Measurements from ENCODE around the gene THAP2. TPM values are rescaled to one million over a fixed set of nuclear protein-coding genes. Genes with fewer than 3 reads are reported as not detected.
A peak's percentile ranks its signal among the peaks of the same experiment; 100 is the strongest.

THAP2 gene
- total RNA-seq, 6 experiments from 2014 or later: 1.3 to 3.2 (median 2.0) TPM

GRCh38 chr12:71626768-71627167, 37.3 kb upstream of the THAP2 start:
- Histone ChIP-seq H3K4me1 (no peaks in the 10 kb centered on the region), H3K9me3 (no peaks in the 10 kb centered on the region), H3K4me3 (no peak overlapping the region), H3K27ac (no peak overlapping the region), H3K27me3 (no peaks in the 10 kb centered on the region), H3K36me3 (peaks cover 12 to 91% (median 43%) of the 10 kb centered on the region in 4 donors)
- no peak for ATAC-seq
- TF ChIP-seq CTCF (IDR thresholded peaks at IDR 0.05): no peak
- no peak for TF ChIP-seq POLR2A (IDR thresholded peaks at IDR 0.05)
- intact Hi-C loops (cut with DNase I): no loop called here
- DNase-seq: no peak
- 42% methylated on average over 3 of the region's 3 CpGs for WGBS (ENCODE audit: insufficient coverage, low coverage, low lambda C conversion rate, missing lambda C conversion rate)

GRCh38 chr12:71627438-71628002, 36.6 kb upstream of the THAP2 start:
- WGBS (ENCODE audit: insufficient coverage, low coverage, low lambda C conversion rate, missing lambda C conversion rate): 90% methylated on average over 2 of the region's 2 CpGs
- TF ChIP-seq CTCF (IDR thresholded peaks at IDR 0.05) (no peak), POLR2A (IDR thresholded peaks at IDR 0.05) (no peak)
- Histone ChIP-seq H3K27me3 (no peaks in the 10 kb centered on the region), H3K4me1 (no peaks in the 10 kb centered on the region), H3K27ac (no peak overlapping the region), H3K36me3 (peaks cover 15 to 91% (median 43%) of the 10 kb centered on the region in 4 donors), H3K4me3 (no peak overlapping the region), H3K9me3 (no peaks in the 10 kb centered on the region)
- ATAC-seq: no peak
- intact Hi-C loops (cut with DNase I): no loop called here
- DNase-seq: no peak

GRCh38 chr12:71636704-71637115, 27.4 kb upstream of the THAP2 start:
- TF ChIP-seq POLR2A (IDR thresholded peaks at IDR 0.05): no peak
- peak; percentile 51 to 78 (median 71) for TF ChIP-seq CTCF (IDR thresholded peaks at IDR 0.05)
- H3K36me3 ChIP-seq: peaks cover 0 to 90% (median 39%) of the 10 kb centered on the region in 4 donors
- no peak for DNase-seq
- 16% methylated on average over 3 of the region's 3 CpGs for WGBS (ENCODE audit: insufficient coverage, low coverage, low lambda C conversion rate, missing lambda C conversion rate)
- intact Hi-C loops (cut with DNase I): no loop called here
- H3K4me1 ChIP-seq: no peaks in the 10 kb centered on the region
- no peak overlapping the region for H3K27ac ChIP-seq
- H3K9me3 ChIP-seq: no peaks in the 10 kb centered on the region
- peak; percentile 72 to 77 (median 76) for ATAC-seq
- H3K27me3 ChIP-seq: no peaks in the 10 kb centered on the region
- no peak overlapping the region for H3K4me3 ChIP-seq

- DNase-seq (no peak), ATAC-seq (no peak)
- Histone ChIP-seq H3K4me3 (no peak overlapping the region), H3K36me3 (peaks cover 0 to 90% (median 27%) of the 10 kb centered on the region in 4 donors), H3K27ac (no peak overlapping the region), H3K4me1 (no peaks in the 10 kb centered on the region), H3K27me3 (no peaks in the 10 kb centered on the region), H3K9me3 (no peaks in the 10 kb centered on the region)
- TF ChIP-seq CTCF (IDR thresholded peaks at IDR 0.05): no peak
- TF ChIP-seq POLR2A (IDR thresholded peaks at IDR 0.05): no peak
- intact Hi-C loops (cut with DNase I): no loop called here
These were observed 25.6 kb upstream of the THAP2 start for GRCh38 chr12:71638499-71638898.

GRCh38 chr12:71639341-71639760, 24.8 kb upstream of the THAP2 start:
- peak in 2 of 4 donors; percentile 52 to 65 for ATAC-seq

More at GRCh38 chr12:71639341-71639760, 24.8 kb upstream of the THAP2 start:
- Histone ChIP-seq H3K27me3 (no peaks in the 10 kb centered on the region), H3K27ac (no peak overlapping the region), H3K36me3 (peaks cover 0 to 90% (median 25%) of the 10 kb centered on the region in 4 donors), H3K9me3 (no peaks in the 10 kb centered on the region), H3K4me1 (no peaks in the 10 kb centered on the region), H3K4me3 (no peak overlapping the region)
- TF ChIP-seq CTCF (IDR thresholded peaks at IDR 0.05) (peak in 2 of 4 donors; percentile 2 to 10), POLR2A (IDR thresholded peaks at IDR 0.05) (no peak)
- 100% methylated on average over 1 of the region's 2 CpGs for WGBS (ENCODE audit: insufficient coverage, low coverage, low lambda C conversion rate, missing lambda C conversion rate)
- intact Hi-C loops (cut with DNase I): no loop called here
- no peak for DNase-seq

All from right lobe of liver (tissue), 6 donors.